Common myeloid progenitor, CD34-positive (primary cell): ENCODE results near the gene PNRC1.

Experiments used
- CTCF ChIA-PET: fragments of 350-600 bp; sonication (Branson Sonifier 250); formaldehyde crosslinking; loops from one replicate; lab custom pipeline; 2021; ENCODE audit warnings: antibody characterized with exemption; lab: Charles Lee
- POLR2A ChIA-PET: fragments of 350-600 bp; sonication (Branson Sonifier 250); formaldehyde crosslinking; loops from one replicate; lab custom pipeline; 2021; ENCODE audit warnings: antibody characterized with exemption; lab: Charles Lee
- DNase-seq, 3 donors: peaks; one replicate each; pipeline versions ENCODE4 v3.0.0 to v3.0.0-alpha.2; 2013
- H3K27ac ChIP-seq, 2 experiments: 1 replicate in 1 of 2; 2 replicates in 1 of 2; pipeline ENCODE4 v1.7.0; 2013; ENCODE audit warnings: inconsistent platforms in 2 of 2, low read length in 2 of 2, mild to moderate bottlenecking in 2 of 2, low read depth in 1 of 2, moderate library complexity in 1 of 2; ENCODE audit not compliant: severe bottlenecking in 2 of 2, insufficient read depth in 1 of 2, poor library complexity in 1 of 2
- H3K27me3 ChIP-seq, 5 experiments: replicated peaks in 2 of 5; 1 replicate in 3 of 5; 2 replicates in 2 of 5; pipeline versions ENCODE4 v1.6.1 to v1.7.0; 2013; ENCODE audit warnings: low read length in 4 of 5, mild to moderate bottlenecking in 2 of 5, moderate library complexity in 2 of 5, inconsistent platforms in 1 of 5; ENCODE audit not compliant: insufficient read depth in 5 of 5, control insufficient read depth in 4 of 5
- H3K36me3 ChIP-seq, 4 experiments: 1 replicate in 2 of 4; 2 replicates in 2 of 4; pipeline versions ENCODE4 v1.6.1 to v1.7.0; 2013; ENCODE audit warnings: low read length in 3 of 4, control low read depth in 1 of 4, mild to moderate bottlenecking in 1 of 4; ENCODE audit not compliant: control insufficient read depth in 4 of 4, insufficient read depth in 4 of 4
- H3K4me1 ChIP-seq, 4 experiments: 1 replicate in 3 of 4; 2 replicates in 1 of 4; pipeline versions ENCODE4 v1.6.1 to v1.7.1; 2013; ENCODE audit warnings: low read length in 3 of 4, mild to moderate bottlenecking in 3 of 4, control low read depth in 1 of 4, inconsistent platforms in 1 of 4, moderate library complexity in 1 of 4; ENCODE audit not compliant: control insufficient read depth in 4 of 4, insufficient read depth in 4 of 4; ENCODE audit errors: control extremely low read depth in 1 of 4
- H3K4me3 ChIP-seq, 7 experiments: 1 replicate in 4 of 7; 2 replicates in 3 of 7; pipeline versions ENCODE4 v1.5.1 to v1.7.0; 2013; ENCODE audit warnings: mild to moderate bottlenecking in 7 of 7, low read length in 6 of 7, moderate library complexity in 6 of 7, inconsistent platforms in 2 of 7, low read depth in 2 of 7, control low read depth in 1 of 7; ENCODE audit not compliant: insufficient read depth in 4 of 7, control insufficient read depth in 1 of 7; ENCODE audit errors: extremely low read depth in 1 of 7
- H3K9me3 ChIP-seq, 5 experiments: 1 replicate in 4 of 5; 2 replicates in 1 of 5; pipeline versions ENCODE4 v1.6.1 to v1.7.1; 2013; ENCODE audit warnings: low read length in 4 of 5, mild to moderate bottlenecking in 2 of 5, inconsistent platforms in 1 of 5, low read depth in 1 of 5, moderate library complexity in 1 of 5; ENCODE audit not compliant: control insufficient read depth in 4 of 5, insufficient read depth in 2 of 5; ENCODE audit errors: control extremely low read depth in 1 of 5
- WGBS: methylation state at CpG from one replicate; pipeline ENCODE4 v1.1.5; 2013; ENCODE audit not compliant: insufficient coverage; 5-methylcytosine and 5-hydroxymethylcytosine counted together

The PNRC1 gene

GRCh38 chr6:89067796-89068195 lies 12.8 kb upstream of the PNRC1 start:
- peaks cover 0 to 19% (median 14%) of the 10 kb centered on the region in 4 experiments for H3K4me1 ChIP-seq
- no peaks in the 10 kb centered on the region for H3K9me3 ChIP-seq
- H3K27ac ChIP-seq: no peak overlapping the region
- DNase-seq: no peak
- H3K36me3 ChIP-seq: no peaks in the 10 kb centered on the region
- H3K4me3 ChIP-seq: no peak overlapping the region
- ChIA-PET POLR2A (interaction anchor here (1.2 kb wide), 1 partner anchor 13 kb away, joined by 3 read pairs; the partner anchor contains the start of gene PNRC1), CTCF (interaction anchor here (0.7 to 1.7 kb wide), 4 partner anchors 9 to 84 kb away, joined by 3 to 5 read pairs (median 4); partner anchors contain the start of gene PNRC1)
- no peaks in the 10 kb centered on the region for H3K27me3 ChIP-seq

DNA sequence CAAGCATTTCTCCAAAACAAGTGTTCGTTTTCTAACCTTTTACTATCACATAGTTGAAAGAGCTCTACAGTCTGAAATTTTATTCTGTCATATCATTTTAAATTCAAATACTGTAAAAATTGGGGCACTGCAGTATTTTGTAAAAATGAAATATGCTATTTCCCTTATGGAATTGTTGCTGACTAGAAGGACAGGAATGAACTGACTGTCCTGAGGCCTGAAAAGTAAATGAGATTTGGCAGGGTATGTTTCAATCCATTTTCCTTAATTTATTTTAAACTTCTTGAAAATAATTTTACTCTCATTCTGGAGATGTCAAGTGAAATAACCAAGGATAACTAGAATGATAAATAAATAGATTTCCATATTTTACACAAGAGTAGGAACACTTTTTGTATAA lies 11.9 kb upstream of the PNRC1 start:
- ChIA-PET CTCF (interaction anchor here (1.7 kb wide), 1 partner anchor 12 kb away, joined by 4 read pairs; the partner anchor contains the start of gene PNRC1), POLR2A (no interaction called here)
- Histone ChIP-seq H3K4me1 (peaks cover 1 to 28% (median 21%) of the 10 kb centered on the region in 4 experiments), H3K36me3 (no peaks in the 10 kb centered on the region), H3K4me3 (no peak overlapping the region), H3K27ac (no peak overlapping the region), H3K9me3 (no peaks in the 10 kb centered on the region), H3K27me3 (no peaks in the 10 kb centered on the region)
- DNase-seq: no peak
- no CpG with 5 or more reads among the region's 1 CpG for WGBS

DNA sequence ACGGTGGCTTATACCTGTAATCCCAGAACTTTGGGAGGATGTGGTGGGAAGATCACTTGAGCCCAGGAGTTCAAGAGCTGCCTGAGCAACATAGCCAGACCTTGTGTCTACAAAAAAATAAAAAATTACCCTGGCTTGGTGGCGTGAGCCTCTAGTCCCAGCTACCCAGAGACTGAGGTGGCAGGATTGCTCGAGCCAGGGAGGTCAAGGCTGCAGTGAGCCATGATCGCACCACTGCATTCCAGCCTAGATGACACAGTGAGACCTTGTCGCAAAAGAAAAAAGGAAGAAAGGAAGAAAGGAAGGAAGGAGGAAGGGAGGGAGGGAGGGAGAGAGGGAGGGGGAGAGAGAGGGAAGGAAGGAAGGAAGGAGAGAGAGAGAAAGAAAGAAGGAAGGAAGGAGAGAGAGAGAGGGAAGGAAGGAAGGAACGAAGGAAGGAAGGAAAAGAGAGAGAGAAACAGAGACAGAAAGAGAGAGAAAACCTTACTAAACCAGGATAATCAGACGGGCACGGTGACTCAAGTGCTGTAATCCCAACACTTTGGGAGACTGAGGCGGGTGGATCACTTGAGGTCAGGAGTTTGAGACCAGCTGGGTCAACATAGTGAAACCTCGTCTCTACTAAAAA lies 10.9 kb upstream of the PNRC1 start:
- no peak for DNase-seq
- Histone ChIP-seq H3K4me1 (peaks cover 4 to 36% (median 27%) of the 10 kb centered on the region in 4 experiments), H3K4me3 (no peak overlapping the region), H3K9me3 (no peaks in the 10 kb centered on the region), H3K36me3 (no peaks in the 10 kb centered on the region), H3K27ac (no peak overlapping the region), H3K27me3 (no peaks in the 10 kb centered on the region)
- 94% methylated on average over 7 of the region's 10 CpGs for WGBS
- POLR2A ChIA-PET: no interaction called here
- CTCF ChIA-PET: interaction anchor here (1.8 to 6.0 kb wide), 2 partner anchors 17 to 87 kb away, joined by 5 to 28 read pairs; no protein-coding TSS in a partner anchor

DNA sequence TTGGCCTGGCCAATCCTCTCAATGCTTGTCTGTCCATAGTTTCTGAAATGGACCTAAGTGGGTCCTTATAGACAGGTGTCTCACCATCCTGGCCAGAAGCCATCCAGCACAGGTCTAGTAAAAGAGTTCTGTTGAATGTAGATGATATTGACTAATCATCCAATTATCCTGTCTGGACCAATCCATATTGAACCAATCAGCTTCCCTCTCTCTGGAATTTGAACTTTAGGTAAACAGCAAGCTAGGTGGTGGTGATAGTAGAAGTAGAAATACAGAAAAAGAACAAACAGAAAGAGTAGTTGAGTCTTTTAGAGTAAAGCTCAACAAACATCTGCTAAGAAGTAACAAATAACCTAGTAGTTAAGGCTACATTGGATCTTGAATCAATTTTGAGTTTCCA lies 9.5 kb upstream of the PNRC1 start:
- Histone ChIP-seq H3K4me1 (peaks cover 4 to 36% (median 27%) of the 10 kb centered on the region in 4 experiments), H3K36me3 (no peaks in the 10 kb centered on the region), H3K4me3 (no peak overlapping the region), H3K27me3 (no peaks in the 10 kb centered on the region), H3K27ac (no peak overlapping the region), H3K9me3 (no peaks in the 10 kb centered on the region)
- ChIA-PET POLR2A (no interaction called here), CTCF (interaction anchor here (1.8 to 6.0 kb wide), 2 partner anchors 18 to 88 kb away, joined by 5 to 28 read pairs; no protein-coding TSS in a partner anchor)
- no peak for DNase-seq

GRCh38 chr6:89073014-89073620 lies 7.4 kb upstream of the PNRC1 start:
- Histone ChIP-seq H3K36me3 (no peaks in the 10 kb centered on the region), H3K27ac (peak overlapping the region; percentile 68 to 83), H3K9me3 (no peaks in the 10 kb centered on the region), H3K27me3 (no peaks in the 10 kb centered on the region), H3K4me3 (peak overlapping the region in 5 of 7 experiments; percentile 6 to 55 (median 26)), H3K4me1 (peaks cover 4 to 26% (median 23%) of the 10 kb centered on the region in 4 experiments)
- ChIA-PET POLR2A (interaction anchor here (0.7 to 1.3 kb wide), 4 partner anchors 8 to 333 kb away, joined by 3 to 9 read pairs (median 5); no protein-coding TSS in a partner anchor), CTCF (interaction anchor here (0.7 to 6.0 kb wide), 5 partner anchors 37 to 99 kb away, joined by 3 to 28 read pairs (median 3); partner anchors contain the start of gene SRSF12)
- DNase-seq: peak; percentile 65 to 98 (median 94)
- WGBS: 0% methylated on average over 2 of the region's 4 CpGs

GRCh38 chr6:89073840-89074239 lies 6.7 kb upstream of the PNRC1 start:
- DNase-seq: no peak
- POLR2A ChIA-PET: interaction anchor here (1.3 kb wide), 1 partner anchor 9 kb away, joined by 6 read pairs; no protein-coding TSS in a partner anchor
- Histone ChIP-seq H3K4me1 (peaks cover 4 to 31% (median 24%) of the 10 kb centered on the region in 4 experiments), H3K4me3 (no peak overlapping the region), H3K36me3 (no peaks in the 10 kb centered on the region), H3K9me3 (no peaks in the 10 kb centered on the region), H3K27ac (peak overlapping the region; percentile 68 to 83), H3K27me3 (no peaks in the 10 kb centered on the region)
- CTCF ChIA-PET: interaction anchor here (0.5 to 6.0 kb wide), 4 partner anchors 19 to 531 kb away, joined by 3 to 28 read pairs (median 3); no protein-coding TSS in a partner anchor
- WGBS: 84% methylated on average over 2 of the region's 2 CpGs
